ENCODE data around the gene ZNF853.
"Not testable (repeated sequence)": the region's sequence is repeated elsewhere in the genome, so short reads cannot be mapped to it uniquely, and the experiment has no call there.

The ZNF853 gene

GRCh38 chr7:6630007-6630849 lies 14.8 kb downstream of the ZNF853 start:
- Histone ChIP-seq H3K27ac (ENCODE audit: low read depth, low read length) (no peak overlapping the region), H3K27me3 (ENCODE audit: control insufficient read depth, low read length) (no peaks in the 10 kb centered on the region), H3F3A (ENCODE audit: control insufficient read depth, insufficient read depth) (peaks cover 3% of the 10 kb centered on the region; the same call in 1 of the 2 replicates), H4K20me1 (ENCODE audit: control insufficient read depth, insufficient read depth, low read depth, low read length) (no peaks in the 10 kb centered on the region), H3K4me1 (ENCODE audit: control insufficient read depth, low read length) (peaks cover 5% of the 10 kb centered on the region), H3K79me2 (ENCODE audit: control insufficient read depth, low read length) (no peaks in the 10 kb centered on the region), H3K36me3 (ENCODE audit: control insufficient read depth, low read length) (no peaks in the 10 kb centered on the region), H3K9me2 (replicated peaks; ENCODE audit: control insufficient read depth, low read length) (no peaks in the 10 kb centered on the region), H3K9me3 (ENCODE audit: control insufficient read depth, insufficient read depth, low read length) (no peaks in the 10 kb centered on the region), H3K4me3 (ENCODE audit: low read length) (no peak overlapping the region), H3K4me2 (ENCODE audit: low read length) (no peak overlapping the region)
- TF ChIP-seq CTCF (IDR thresholded peaks at IDR 0.05; ENCODE audit: low read depth, low read length, poor library complexity, severe bottlenecking) (no peak), EZH2phosphoT487 (IDR thresholded peaks at IDR 0.05; ENCODE audit: borderline replicate concordance, low read length) (no peak)

GRCh38 chr7:6631605-6632004 lies 16.2 kb downstream of the ZNF853 start:
- Histone ChIP-seq H3K4me3 (ENCODE audit: low read length) (no peak overlapping the region), H3K27ac (ENCODE audit: low read depth, low read length) (no peak overlapping the region), H3K4me2 (ENCODE audit: low read length) (no peak overlapping the region), H3K27me3 (ENCODE audit: control insufficient read depth, low read length) (no peaks in the 10 kb centered on the region), H3K9me3 (ENCODE audit: control insufficient read depth, insufficient read depth, low read length) (no peaks in the 10 kb centered on the region), H4K20me1 (ENCODE audit: control insufficient read depth, insufficient read depth, low read depth, low read length) (no peaks in the 10 kb centered on the region), H3K36me3 (ENCODE audit: control insufficient read depth, low read length) (no peaks in the 10 kb centered on the region), H3F3A (ENCODE audit: control insufficient read depth, insufficient read depth) (peaks cover 3% of the 10 kb centered on the region; the same call in 1 of the 2 replicates), H3K79me2 (ENCODE audit: control insufficient read depth, low read length) (no peaks in the 10 kb centered on the region), H3K4me1 (ENCODE audit: control insufficient read depth, low read length) (peaks cover 16% of the 10 kb centered on the region), H3K9me2 (replicated peaks; ENCODE audit: control insufficient read depth, low read length) (no peaks in the 10 kb centered on the region)
- TF ChIP-seq EZH2phosphoT487 (IDR thresholded peaks at IDR 0.05; ENCODE audit: borderline replicate concordance, low read length) (no peak), CTCF (IDR thresholded peaks at IDR 0.05; ENCODE audit: low read depth, low read length, poor library complexity, severe bottlenecking) (no peak)

GRCh38 chr7:6634021-6634420 lies 18.6 kb downstream of the ZNF853 start:
- Histone ChIP-seq H3K9me3 (ENCODE audit: control insufficient read depth, insufficient read depth, low read length) (no peaks in the 10 kb centered on the region), H4K20me1 (ENCODE audit: control insufficient read depth, insufficient read depth, low read depth, low read length) (no peaks in the 10 kb centered on the region), H3K27ac (ENCODE audit: low read depth, low read length) (no peak overlapping the region), H3K27me3 (ENCODE audit: control insufficient read depth, low read length) (no peaks in the 10 kb centered on the region), H3F3A (ENCODE audit: control insufficient read depth, insufficient read depth) (peaks cover 3% of the 10 kb centered on the region; the same call in 1 of the 2 replicates), H3K36me3 (ENCODE audit: control insufficient read depth, low read length) (peaks cover 8% of the 10 kb centered on the region), H3K4me1 (ENCODE audit: control insufficient read depth, low read length) (peaks cover 33% of the 10 kb centered on the region), H3K79me2 (ENCODE audit: control insufficient read depth, low read length) (peaks cover 19% of the 10 kb centered on the region), H3K4me2 (ENCODE audit: low read length) (no peak overlapping the region), H3K4me3 (ENCODE audit: low read length) (no peak overlapping the region), H3K9me2 (replicated peaks; ENCODE audit: control insufficient read depth, low read length) (no peaks in the 10 kb centered on the region)
- TF ChIP-seq EZH2phosphoT487 (IDR thresholded peaks at IDR 0.05; ENCODE audit: borderline replicate concordance, low read length) (no peak), CTCF (IDR thresholded peaks at IDR 0.05; ENCODE audit: low read depth, low read length, poor library complexity, severe bottlenecking) (no peak)

GRCh38 chr7:6634971-6635370 lies 19.6 kb downstream of the ZNF853 start:
- not testable (repeated sequence) for H3K4me2 ChIP-seq (ENCODE audit: low read length); H3K27ac ChIP-seq (ENCODE audit: low read depth, low read length); H3K9me2 ChIP-seq (replicated peaks; ENCODE audit: control insufficient read depth, low read length); H3K4me3 ChIP-seq (ENCODE audit: low read length); H3K9me3 ChIP-seq (ENCODE audit: control insufficient read depth, insufficient read depth, low read length); H3K27me3 ChIP-seq (ENCODE audit: control insufficient read depth, low read length); H3F3A ChIP-seq (ENCODE audit: control insufficient read depth, insufficient read depth); H4K20me1 ChIP-seq (ENCODE audit: control insufficient read depth, insufficient read depth, low read depth, low read length)
- H3K36me3 ChIP-seq (ENCODE audit: control insufficient read depth, low read length), result peaks cover 17% of the 10 kb centered on the region
- peaks cover 29% of the 10 kb centered on the region for H3K79me2 ChIP-seq (ENCODE audit: control insufficient read depth, low read length)
- peaks cover 35% of the 10 kb centered on the region for H3K4me1 ChIP-seq (ENCODE audit: control insufficient read depth, low read length)
